ENCODE measurements around the gene DEXI.
A peak's percentile ranks its signal among the peaks of the same experiment; 100 is the strongest.

DEXI gene

GRCh38 chr16:10942352-10943063 is at the start of gene DEXI:
Gene DEXI, minus strand, starts transcription at chr16:10942468. Its CDS starts 463 bp downstream, at chr16:10942005.
- peak; percentile 96 for DNase-seq

GRCh38 chr16:10990378-10990777 is 48.1 kb upstream of the DEXI start:
- no peak for DNase-seq

GRCh38 chr16:10989559-10989958 is 47.3 kb upstream of the DEXI start:
- no peak for DNase-seq

DNA sequence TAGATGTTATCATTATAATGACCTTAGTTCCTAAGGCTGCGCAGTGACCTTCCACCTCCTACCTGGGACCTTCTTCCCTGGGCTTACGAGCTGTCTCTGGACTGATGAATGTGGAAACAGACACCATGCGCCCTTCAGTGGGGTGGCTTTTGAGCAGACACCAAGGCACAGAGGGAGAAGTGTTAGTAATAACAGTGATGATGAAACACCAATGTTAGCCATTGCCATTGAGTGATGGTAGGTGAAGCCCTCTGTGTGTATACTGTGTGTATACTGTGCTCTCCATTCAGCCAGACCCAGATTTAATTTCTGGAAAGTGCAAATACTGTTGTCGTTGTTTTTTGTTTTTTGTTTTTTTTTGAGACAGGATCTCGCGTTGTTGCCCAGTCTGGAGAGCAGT is 46.6 kb upstream of the DEXI start:
- DNase-seq, result no peak

GRCh38 chr16:10988164-10988803 is 46.0 kb upstream of the DEXI start:
- DNase-seq, result peak; percentile 61

DNA sequence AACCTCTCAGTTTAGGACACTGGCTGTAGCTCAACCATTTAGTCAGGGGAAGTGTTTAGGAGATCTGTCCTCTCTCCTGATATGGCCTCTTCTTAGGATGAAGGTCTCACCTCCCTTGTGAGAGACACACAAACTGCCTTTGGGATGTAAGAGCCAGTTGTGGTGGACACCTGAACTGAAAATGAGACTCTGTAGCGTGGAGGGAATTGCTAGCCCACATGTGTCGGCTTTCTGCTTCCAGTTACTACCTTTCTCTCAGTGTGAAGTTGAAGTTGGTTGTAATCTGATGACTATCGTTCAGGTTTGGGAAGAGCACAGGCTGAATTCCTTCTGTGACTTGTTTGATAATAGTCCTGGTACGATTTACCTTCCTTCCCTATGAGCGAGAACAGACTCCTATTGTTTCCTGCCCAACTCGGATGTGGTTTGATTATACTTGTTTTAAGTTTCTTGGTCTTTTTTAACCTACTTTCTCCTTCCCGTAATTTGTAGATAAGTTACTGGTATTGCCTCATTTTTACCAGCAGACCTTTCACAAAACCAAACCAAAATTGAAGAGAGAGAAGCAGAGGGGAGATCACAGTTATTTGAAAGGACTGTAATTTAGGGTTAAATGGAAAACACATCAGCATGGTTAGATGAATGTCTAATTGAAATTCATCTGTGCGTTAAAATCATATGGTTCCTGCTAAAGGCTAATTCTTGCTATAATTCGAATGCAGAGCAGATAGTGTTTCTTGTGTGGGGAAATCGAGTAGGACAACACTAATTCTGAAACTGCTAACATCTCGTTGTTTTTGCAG is 45.3 kb upstream of the DEXI start:
- DNase-seq, result no peak

GRCh38 chr16:10984509-10984908 is 42.2 kb upstream of the DEXI start:
- DNase-seq, result no peak

GRCh38 chr16:10983159-10983558 is 40.9 kb upstream of the DEXI start:
- no peak for DNase-seq

DNA sequence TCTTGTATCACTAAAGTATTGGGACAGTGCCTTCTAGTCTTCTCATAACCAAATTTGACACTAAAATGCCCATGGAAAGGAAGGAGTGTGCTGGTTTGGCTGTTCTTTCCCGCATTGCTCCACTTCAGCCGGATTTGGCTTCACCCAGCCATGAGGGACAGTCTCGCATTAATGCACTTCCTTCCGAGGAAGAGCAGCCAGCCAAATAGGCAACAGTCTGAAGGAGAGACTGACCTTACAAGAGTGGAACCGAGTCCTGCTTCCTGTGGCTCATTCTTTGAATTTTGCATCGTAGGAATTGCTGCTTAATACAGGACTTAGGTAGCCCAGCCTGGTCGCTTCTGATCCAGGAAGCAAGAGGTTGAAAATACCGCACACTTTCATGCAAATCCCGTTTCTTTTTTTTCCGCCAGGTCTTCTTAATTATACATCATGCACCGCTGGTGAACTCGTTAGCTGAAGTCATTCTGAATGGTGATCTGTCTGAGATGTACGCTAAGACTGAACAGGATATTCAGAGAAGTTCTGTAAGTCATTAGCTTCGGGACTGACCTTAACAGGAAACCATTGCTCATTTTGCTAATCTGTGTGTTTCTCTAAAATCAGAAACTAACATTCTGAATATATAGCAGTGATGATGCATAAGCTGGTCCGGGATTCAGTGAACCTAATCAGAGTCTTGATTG is 40.3 kb upstream of the DEXI start:
- no peak for DNase-seq

DNA sequence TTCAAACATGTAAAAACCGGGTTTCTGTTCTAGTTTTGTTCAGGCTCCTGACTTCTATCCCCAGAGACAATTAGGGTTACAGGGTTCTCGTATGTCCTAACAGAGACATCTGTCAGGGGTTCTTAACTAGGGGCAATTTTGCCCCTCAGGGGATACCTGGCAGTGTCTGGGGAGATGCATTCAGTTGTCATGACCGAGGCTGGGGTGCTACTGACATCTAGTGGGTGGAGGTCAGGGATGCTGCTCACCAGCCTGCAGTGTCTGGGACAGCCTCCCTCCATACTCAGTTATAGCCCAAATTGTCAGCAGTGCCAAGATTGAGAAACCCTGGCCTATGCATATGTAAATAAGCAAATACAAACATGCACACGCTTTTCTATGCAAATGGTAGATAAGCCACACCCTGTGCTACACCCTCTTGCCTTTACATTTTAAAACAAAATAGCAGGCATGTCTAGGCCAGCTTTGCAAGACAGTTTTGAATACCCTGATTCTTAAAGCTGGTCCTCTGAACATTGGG is 39.5 kb upstream of the DEXI start:
- DNase-seq, result no peak

DNA sequence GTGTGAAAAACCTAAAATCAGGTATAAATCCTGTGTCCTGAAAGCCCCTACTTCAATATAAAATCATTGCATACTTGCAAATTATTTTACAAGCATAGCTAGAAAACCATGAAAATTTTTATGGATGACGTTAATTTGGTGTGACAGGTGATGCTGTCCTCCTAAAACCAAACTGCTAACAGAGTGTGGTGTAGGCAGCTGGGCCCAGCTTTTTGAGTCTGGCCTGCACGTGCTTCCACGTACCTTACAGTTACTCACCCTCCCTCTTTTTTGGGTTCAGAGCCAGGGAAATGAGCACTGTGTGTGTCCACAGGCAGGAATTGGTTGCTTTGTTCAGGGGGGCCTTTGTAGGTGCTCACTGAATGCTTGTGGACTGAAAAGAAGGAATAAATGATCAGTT is 38.5 kb upstream of the DEXI start:
- DNase-seq, result no peak

DNA sequence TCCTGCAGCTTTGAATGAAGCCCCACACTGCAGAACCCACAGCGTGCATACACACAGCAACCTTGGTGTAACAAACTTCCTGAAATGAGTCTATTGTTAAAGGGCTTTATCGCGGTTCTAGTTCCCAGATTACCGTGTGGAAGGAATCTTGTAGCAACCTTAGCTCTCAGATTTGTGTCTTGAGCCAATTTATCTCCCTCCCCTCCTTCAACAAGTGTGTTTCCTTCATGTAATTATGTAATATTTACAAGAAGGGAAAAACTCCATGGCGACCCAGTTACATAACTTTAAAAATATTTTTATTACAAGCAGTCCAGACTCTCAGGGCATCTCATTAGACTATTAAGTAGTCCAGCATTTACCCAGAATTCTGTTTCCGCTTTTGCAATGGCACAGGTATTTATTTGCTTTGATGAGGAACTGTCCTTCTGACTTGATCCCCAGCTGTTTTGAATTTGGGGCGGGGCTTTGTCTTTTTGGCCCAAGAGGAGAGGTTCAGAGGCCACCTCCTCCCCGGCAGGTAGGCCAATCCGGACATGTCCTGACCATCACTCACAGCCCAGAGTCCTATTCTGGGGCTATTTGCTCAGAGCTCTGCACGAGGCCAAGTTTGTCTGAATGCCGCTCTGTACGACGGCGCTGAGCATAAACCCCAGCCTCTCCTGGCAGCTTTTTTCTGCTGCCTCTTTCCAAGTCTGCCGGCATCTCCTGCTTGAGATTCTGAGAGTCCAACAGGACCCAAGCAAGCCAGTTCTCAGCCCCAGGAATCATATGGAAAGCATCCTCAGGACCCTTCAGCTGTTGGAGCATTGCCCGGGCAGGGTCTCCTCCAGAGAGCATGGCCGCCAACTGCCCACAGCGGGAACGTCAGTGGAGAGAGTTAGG is 37.7 kb upstream of the DEXI start:
- no peak for DNase-seq

GRCh38 chr16:10978871-10979446 is 36.7 kb upstream of the DEXI start:
- no peak for DNase-seq

DNA sequence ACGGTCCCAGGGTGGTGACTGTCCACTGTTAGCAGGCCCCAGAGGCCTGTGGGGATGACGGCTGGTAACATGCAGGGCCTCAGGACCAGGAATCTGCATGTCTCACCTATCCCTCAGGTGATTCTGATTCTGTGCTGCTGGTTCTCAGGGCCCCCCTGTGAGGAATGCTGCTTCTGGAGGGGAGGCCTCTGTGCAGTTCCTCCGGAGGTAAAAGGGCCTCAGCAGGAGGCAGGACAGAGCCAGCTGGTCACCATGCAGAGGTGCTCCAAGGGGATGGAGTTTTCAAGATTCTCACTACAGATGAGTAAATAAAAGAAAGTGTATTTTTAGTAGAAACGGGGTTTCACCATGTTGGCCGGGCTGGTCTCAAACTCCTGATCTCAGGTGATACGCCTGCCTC is 35.9 kb upstream of the DEXI start:
- DNase-seq, result no peak

DNA sequence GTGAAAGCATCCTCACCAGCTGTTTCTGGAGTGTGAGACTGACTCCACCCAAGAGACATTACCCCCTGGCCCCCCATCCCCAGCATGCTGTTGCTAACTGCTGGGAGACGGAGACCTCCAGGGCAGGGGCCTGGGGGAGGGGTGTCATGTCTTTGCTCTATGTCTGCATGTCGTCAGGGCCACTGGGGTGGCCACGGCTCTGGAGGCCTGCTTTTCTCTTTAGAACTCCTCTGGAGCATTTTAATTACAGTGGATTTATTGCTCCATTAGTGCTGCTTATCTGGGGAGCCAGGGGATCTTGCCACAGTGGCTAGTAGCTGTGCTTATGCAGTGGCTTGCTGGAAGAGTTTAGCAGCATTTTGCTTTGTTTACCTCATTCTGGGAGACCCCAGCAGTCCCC is 34.4 kb upstream of the DEXI start:
- no peak for DNase-seq

- DNase-seq, result no peak
Observed at GRCh38 chr16:10972819-10973464, 30.7 kb upstream of the DEXI start.

DNA sequence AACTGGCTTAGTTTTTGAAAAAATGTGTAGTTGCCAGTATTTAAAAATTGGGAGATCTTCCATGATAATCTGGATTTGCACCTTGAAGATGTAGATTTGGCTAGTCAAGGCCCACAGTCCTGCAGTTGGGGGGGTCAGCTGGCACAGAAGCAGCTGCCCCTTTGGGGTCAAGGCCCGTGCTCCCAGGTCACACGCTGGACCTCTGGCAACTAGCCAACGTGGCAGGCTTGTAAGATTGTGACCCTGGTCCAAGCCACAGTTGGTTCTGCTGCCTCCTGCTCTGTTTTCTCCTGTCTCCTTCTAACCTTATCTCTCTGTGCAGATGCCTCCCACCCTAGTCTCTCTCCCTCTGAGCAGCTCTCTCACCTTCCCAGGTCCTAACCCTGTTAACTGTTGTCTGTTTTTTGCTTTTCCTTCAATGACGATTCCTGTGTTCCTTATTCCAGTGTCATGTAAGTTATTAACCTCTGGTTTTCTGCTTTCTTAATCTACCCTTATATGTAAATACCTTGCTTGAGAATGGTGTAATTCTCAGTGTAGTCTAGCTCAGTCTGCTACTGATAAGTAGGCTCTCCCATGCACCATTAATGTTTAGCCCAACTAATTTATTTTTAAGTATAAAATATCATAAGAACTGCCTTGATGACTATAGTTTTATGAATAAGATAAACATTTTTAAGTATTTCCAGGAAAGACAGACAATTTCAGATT is 30.0 kb upstream of the DEXI start:
- no peak for DNase-seq

DNA sequence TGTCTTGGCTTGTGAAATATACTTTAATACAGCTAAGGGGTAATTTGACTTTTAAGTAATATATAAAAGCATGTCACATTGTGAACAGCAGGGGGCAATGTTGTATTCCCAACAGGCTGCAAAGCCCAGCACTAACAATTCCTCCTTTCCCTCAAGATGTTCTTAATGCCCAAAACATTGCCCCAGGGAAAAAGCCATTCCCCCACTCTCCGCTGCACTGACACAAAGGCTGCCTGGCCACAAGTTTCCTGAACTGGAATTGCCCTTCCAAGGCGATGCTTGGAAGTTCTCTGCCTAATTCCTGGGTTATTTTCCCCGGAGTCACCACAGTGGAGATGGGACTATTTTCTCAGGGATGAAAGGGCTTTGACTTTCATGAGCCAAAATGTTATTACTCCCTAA is 29.3 kb upstream of the DEXI start:
- DNase-seq, result no peak

GRCh38 chr16:10970065-10970464 is 27.8 kb upstream of the DEXI start:
- DNase-seq, result no peak

DNA sequence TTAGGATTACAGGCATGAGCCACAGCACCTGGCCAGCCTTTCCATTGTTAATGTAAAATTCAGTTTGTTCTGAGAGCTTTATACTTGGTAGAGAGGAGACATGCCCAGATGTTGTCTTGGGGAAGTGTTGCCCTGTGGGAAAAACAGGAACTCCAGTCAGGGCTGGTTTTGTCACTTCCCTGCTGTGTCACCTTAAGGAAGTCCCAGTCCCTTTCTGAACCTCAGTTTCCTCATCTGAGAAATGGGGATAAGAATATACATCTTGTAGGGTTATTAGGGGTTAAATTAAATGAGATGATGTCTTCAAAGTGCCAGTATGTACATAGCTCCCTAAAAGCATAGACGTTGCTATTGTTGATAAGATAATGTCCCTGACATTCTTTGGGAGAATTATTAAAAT is 27.3 kb upstream of the DEXI start:
- DNase-seq, result no peak

GRCh38 chr16:10968498-10968897 is 26.2 kb upstream of the DEXI start:
- no peak for DNase-seq
